ENCODE data around the gene LSR. TPM values are rescaled to one million over a fixed set of nuclear protein-coding genes. Genes with fewer than 3 reads are reported as not detected.

Gene LSR
- total RNA-seq = 79.2 and 110 TPM in 2 replicates

GRCh38 chr19:35248310-35249145 is at the start of gene LSR:
TSS of gene LSR (plus strand) at chr19:35249002. CDS start at chr19:35249023, 21 bp downstream.

GRCh38 chr19:35228177-35228930 is 20.4 kb upstream of the LSR start, which contains the start of gene FAM187B:
TSS of gene FAM187B (minus strand) at chr19:35228739. CDS start at chr19:35228680, 59 bp downstream.

DNA sequence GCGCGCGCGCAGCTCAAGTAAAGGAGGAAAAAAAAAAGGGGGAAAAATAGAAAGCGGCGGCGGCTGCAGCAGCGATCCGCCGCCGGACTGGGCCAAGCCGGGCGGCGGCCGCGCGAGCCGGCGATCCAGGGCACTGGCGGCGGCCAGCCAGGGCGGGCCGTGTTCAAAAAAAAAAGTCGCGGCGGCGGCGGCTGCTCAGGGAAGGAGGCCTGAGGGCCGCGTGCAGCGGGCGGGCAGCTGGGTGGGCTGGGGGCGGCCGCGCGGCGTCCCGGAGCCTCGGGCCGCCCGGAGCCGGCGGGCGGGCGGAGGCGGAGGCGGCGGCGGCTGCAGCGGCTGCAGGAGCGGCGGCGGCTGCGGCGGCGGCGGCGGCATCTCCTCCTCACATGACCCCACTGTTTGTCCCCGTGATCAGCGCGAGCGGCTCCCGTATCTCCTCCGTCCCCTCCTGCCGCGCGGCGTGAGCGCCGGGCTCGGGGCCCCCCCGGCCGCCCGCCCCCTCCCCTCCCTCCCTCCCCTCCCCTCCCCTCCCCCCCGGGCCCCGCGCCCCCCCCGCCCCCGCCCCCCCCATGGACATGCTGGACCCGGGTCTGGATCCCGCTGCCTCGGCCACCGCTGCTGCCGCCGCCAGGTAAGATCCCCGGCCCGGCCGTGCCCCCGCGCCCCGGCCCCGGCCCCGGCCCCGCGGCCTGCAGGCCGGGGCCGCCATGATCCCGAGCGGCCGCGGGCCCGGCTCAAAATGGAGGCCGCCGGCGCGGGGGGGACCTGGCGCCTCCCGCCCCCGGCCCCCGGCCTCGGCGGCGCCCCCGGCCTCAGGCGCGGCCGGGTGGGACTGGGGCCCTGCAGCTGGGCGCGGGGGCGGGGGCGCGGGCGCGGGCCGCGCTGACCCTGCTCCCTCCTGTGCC is 20.0 kb downstream of the LSR start, which contains the start of gene USF2:
USF2 (plus strand) TSS at position 427 of the 902 bp plus-strand sequence; CDS start at position 567, 140 bp downstream.

GRCh38 chr19:35291916-35292315 is 43.1 kb downstream of the LSR start, which contains the start of gene MAG:
TSS of gene MAG (plus strand) at chr19:35292161. CDS start at chr19:35295409, 3,248 bp downstream.

Other genes with a start within 250 kb of the LSR start
- 28.2 and 38.1 TPM in 2 replicates for gene GRAMD1A, start 248.7 kb upstream of the LSR start, total RNA-seq
- gene SCN1B, start 218.5 kb upstream of the LSR start, total RNA-seq = 0.42 and 0.70 TPM in 2 replicates
- gene HPN, start 207.3 kb upstream of the LSR start, total RNA-seq = 1.0 and 2.7 TPM in 2 replicates
- gene FXYD3, start 133.2 kb upstream of the LSR start, total RNA-seq = 194 and 479 TPM in 2 replicates
- gene LGI4, start 113.9 kb upstream of the LSR start, total RNA-seq = not detected in 2 replicates
- gene FXYD1, start 110.2 kb upstream of the LSR start, total RNA-seq = not detected in 2 replicates
- gene FXYD7, start 105.7 kb upstream of the LSR start, total RNA-seq = not detected in 2 replicates
- 145 and 202 TPM in 2 replicates for gene FXYD5, start 94.3 kb upstream of the LSR start, total RNA-seq
- gene FAM187B, start 20.3 kb upstream of the LSR start, total RNA-seq = not detected in 2 replicates
- gene USF2, start 20.0 kb downstream of the LSR start, total RNA-seq = 68.6 and 81.7 TPM in 2 replicates
- gene HAMP, start 33.5 kb downstream of the LSR start, total RNA-seq = not detected in 2 replicates
- not detected in 2 replicates for gene MAG, start 43.2 kb downstream of the LSR start, total RNA-seq
- gene CD22, start 80.2 kb downstream of the LSR start, total RNA-seq = not detected in 2 replicates
- gene FFAR1, start 98.9 kb downstream of the LSR start, total RNA-seq = not detected in 2 replicates
- not detected in 2 replicates for gene FFAR3, start 109.5 kb downstream of the LSR start, total RNA-seq
- not detected in 2 replicates for gene GPR42, start 122.1 kb downstream of the LSR start, total RNA-seq
- gene FFAR2, start 199.3 kb downstream of the LSR start, total RNA-seq = not detected in 2 replicates
- 1.4 and 4.2 TPM in 2 replicates for gene KRTDAP, start 241.5 kb downstream of the LSR start, total RNA-seq

Data from hair follicular keratinocyte (primary cell).